Prostate gland (tissue), 2 donors: Measurements from ENCODE around the gene TSHZ3. TPM values are rescaled to one million over a fixed set of nuclear protein-coding genes. Genes with fewer than 3 reads are reported as not detected.

Experiments used
- DNase-seq: peaks from one replicate; pipeline ENCODE4 v3.0.0-alpha.2; 2019; ENCODE audit warnings: low spot score
- H3K27ac ChIP-seq, 2 donors: fragments of 200-600 bp; sonication (generic); 2 replicates each; pipeline ENCODE4 v1.5.1; 2017 to 2019
- H3K27me3 ChIP-seq: fragments of 200-600 bp; sonication (generic); replicated peaks from 2 replicates; pipeline ENCODE4 v1.5.1; 2019; ENCODE audit not compliant: insufficient read depth
- H3K36me3 ChIP-seq, 2 donors: fragments of 200-600 bp; sonication (generic); 1 replicate in 1 of 2; 2 replicates in 1 of 2; pipeline versions ENCODE4 v1.5.1 to v1.8.1; 2017 to 2019
- H3K4me1 ChIP-seq: fragments of 200-600 bp; sonication (generic); replicated peaks from 2 replicates; pipeline ENCODE4 v1.5.1; 2019
- H3K4me3 ChIP-seq, 2 donors: fragments of 200-600 bp; sonication (generic); 2 replicates each; pipeline ENCODE4 v1.5.1; 2017 to 2019
- H3K9me3 ChIP-seq: fragments of 200-600 bp; sonication (generic); 2 replicates; pipeline ENCODE4 v1.5.1; 2017
- POLR2A ChIP-seq: fragments of 450-650 bp; IDR thresholded peaks from one replicate; pipeline ENCODE4 v1.6.1; 2016; ENCODE audit warnings: antibody characterized with exemption, mild to moderate bottlenecking
- POLR2AphosphoS5 ChIP-seq: sonication (generic); formaldehyde crosslinking; IDR thresholded peaks from one replicate; pipeline ENCODE4 v1.6.1; 2017; ENCODE audit warnings: antibody characterized with exemption
- WGBS: methylation state at CpG from one replicate; pipeline ENCODE4 v1.1.5; 2018; 5-methylcytosine and 5-hydroxymethylcytosine counted together
- intact Hi-C: fragments of 100-400 bp; cut with DNase I; formaldehyde crosslinking; loops from one replicate; pipeline ENCODE4 v1.14.2; 2022
- total RNA-seq, 2 donors: library from RNA; depleted of rRNA; stranded (reverse); fragments of >200 nt; gene quantifications; one replicate each; pipeline ENCODE4 v1.1.0, GENCODE V29; 2016
- TF ChIP-seq, protein P1 (sequence below), 4 experiments: fragments of 200-600 bp in 2 of 4; fragments of 450-650 bp in 2 of 4; sonication (generic) in 2 of 4; IDR thresholded peaks; 1 replicate in 3 of 4; 2 replicates in 1 of 4; pipeline ENCODE4 v1.5.1; 2016 to 2019; ENCODE audit warnings: antibody characterized with exemption in 4 of 4, mild to moderate bottlenecking in 2 of 4, moderate library complexity in 2 of 4

Gene TSHZ3
- total RNA-seq, 2 donors from 2014 or later: 10.4 to 18.4 TPM

DNA sequence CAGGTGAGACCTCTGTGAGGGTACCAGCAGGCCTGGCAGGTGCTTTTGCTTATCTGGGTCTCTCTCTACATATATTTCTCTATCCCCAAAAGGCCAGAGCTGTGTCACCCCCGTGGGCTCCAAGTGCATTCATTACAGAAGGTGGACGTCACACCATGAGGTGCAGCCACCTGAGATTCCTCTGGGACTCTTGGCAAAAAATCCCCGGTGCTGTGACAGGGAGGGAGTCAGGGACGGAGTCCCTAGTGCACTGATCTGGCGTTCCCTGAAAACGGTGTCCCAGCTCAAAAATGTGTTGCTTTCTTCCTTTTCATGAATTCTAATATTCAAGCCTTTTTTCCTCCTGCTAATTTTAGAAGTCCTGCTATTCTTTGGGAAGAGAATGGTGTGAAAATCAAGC, 13.5 kb downstream of the TSHZ3 start:
- no peak overlapping the region for H3K4me3 ChIP-seq
- no peak for DNase-seq
- TF ChIP-seq, protein P1, sequence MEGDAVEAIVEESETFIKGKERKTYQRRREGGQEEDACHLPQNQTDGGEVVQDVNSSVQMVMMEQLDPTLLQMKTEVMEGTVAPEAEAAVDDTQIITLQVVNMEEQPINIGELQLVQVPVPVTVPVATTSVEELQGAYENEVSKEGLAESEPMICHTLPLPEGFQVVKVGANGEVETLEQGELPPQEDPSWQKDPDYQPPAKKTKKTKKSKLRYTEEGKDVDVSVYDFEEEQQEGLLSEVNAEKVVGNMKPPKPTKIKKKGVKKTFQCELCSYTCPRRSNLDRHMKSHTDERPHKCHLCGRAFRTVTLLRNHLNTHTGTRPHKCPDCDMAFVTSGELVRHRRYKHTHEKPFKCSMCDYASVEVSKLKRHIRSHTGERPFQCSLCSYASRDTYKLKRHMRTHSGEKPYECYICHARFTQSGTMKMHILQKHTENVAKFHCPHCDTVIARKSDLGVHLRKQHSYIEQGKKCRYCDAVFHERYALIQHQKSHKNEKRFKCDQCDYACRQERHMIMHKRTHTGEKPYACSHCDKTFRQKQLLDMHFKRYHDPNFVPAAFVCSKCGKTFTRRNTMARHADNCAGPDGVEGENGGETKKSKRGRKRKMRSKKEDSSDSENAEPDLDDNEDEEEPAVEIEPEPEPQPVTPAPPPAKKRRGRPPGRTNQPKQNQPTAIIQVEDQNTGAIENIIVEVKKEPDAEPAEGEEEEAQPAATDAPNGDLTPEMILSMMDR (IDR thresholded peaks at IDR 0.05): no peak
- TF ChIP-seq POLR2AphosphoS5 (no peak), POLR2A (no peak)
- intact Hi-C loops: no loop called here
- WGBS: 88% methylated on average over 6 of the region's 6 CpGs
- no peaks in the 10 kb centered on the region for H3K27me3 ChIP-seq
- no peak overlapping the region for H3K27ac ChIP-seq
- H3K36me3 ChIP-seq: no peaks in the 10 kb centered on the region
- no peaks in the 10 kb centered on the region for H3K9me3 ChIP-seq
- H3K4me1 ChIP-seq: peaks cover 13% of the 10 kb centered on the region

DNA sequence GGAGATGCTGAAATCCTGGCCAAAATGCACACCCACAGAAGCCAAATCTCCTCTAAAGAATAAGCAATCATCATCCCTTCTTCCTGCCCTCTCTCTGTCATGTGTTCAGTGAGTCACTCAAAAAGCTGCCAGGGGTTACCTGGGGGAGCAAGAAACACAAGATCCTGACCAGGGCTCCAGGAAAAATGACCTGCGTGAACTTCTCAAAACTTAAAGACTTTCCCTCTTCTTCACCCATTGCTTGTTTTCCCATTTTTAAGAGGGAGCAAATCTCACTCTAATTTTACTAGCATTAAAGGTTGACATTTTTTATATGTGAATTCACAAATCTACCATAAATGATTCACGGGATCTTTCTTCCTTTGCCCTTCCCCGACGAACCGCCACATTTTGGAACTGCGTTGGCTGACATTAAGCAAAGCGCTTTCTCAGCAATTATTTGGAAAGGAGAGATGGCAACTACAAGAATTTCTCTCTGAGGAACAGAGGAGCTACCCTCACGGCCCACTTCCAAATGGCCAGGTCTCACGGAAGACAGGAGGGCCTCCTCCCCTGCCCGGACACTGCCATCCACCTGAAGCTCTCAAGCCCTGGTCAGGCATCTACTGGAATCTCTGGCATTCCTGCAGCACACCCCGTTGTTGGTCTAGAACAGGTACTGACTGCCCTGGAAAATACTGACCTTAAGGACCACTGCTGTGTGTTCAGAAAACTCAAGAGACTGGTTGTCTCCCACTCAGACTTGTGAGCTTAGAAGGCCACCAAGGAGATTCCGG, 14.2 kb downstream of the TSHZ3 start:
- no peak overlapping the region for H3K27ac ChIP-seq
- H3K4me1 ChIP-seq: peaks cover 14% of the 10 kb centered on the region
- TF ChIP-seq POLR2AphosphoS5 (no peak), POLR2A (no peak)
- TF ChIP-seq, protein P1 (IDR thresholded peaks at IDR 0.05): no peak
- intact Hi-C loops: no loop called here
- H3K9me3 ChIP-seq: no peaks in the 10 kb centered on the region
- no peak overlapping the region for H3K4me3 ChIP-seq
- no peaks in the 10 kb centered on the region for H3K27me3 ChIP-seq
- H3K36me3 ChIP-seq: no peaks in the 10 kb centered on the region
- 91% methylated on average over 12 of the region's 12 CpGs for WGBS
- DNase-seq: no peak

DNA sequence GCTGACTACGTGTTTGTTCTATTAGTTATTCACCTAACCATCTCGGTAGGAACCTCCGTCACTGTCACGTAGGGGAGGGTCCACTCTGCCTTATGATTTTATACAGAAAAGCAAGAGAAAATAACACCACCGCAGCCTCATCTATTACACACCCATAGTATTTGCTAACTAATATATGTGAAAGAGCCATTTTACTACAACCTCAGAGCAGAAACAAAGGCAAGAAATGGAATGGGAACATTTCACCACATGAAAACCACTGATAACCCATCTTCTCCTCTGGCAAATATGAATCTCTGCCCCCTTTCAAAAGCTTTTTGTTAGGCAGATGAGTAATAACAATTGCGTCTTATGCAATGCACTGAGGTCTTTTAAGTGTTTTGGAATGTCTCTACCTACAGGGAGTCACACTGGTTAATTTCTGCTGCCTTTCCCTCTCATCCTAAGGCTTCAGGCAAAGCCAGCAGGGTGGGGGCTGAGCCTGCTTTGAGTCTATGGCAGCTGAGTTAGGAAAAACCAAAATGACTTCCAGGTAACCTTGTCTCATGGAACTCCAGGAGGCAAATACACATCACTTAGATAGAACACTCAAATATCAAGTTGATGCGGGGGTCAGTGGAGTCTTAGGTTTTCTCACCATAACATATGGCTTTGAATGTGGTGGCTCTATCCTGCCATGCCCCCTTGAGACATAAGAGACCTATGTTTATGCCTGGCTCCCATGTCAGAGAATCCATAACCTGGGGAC, 15.0 kb downstream of the TSHZ3 start:
- Histone ChIP-seq H3K4me1 (peaks cover 12% of the 10 kb centered on the region), H3K9me3 (no peaks in the 10 kb centered on the region), H3K36me3 (no peaks in the 10 kb centered on the region), H3K4me3 (no peak overlapping the region), H3K27ac (peak overlapping the region in 1 of 2 donors; percentile 17), H3K27me3 (no peaks in the 10 kb centered on the region)
- intact Hi-C loops: no loop called here
- no peak for DNase-seq
- TF ChIP-seq POLR2AphosphoS5 (no peak), POLR2A (no peak)
- TF ChIP-seq, protein P1 (IDR thresholded peaks at IDR 0.05): no peak
- WGBS: 66% methylated on average over 7 of the region's 7 CpGs

DNA sequence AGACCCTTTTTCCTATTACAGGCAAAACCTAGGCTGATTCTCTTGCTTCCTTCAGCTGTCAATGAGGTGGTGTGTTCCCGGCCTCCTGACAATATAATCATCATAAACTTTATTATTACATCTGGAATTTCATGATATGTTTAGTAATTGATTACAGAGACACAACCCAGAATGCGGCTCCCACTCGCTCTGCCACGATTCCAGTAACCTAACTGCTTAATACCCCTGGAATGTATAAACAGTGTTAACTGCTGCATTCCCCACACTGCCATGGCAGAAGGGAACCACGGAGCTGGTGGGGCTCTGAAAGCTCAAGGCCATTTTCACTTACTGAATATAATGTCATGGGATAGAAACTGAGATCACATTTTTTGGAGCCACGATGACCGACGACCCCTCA, 17.1 kb downstream of the TSHZ3 start:
- peak overlapping the region; percentile 1 to 56 for H3K27ac ChIP-seq

More for the DNA sequence above, 17.1 kb downstream of the TSHZ3 start:
- no peaks in the 10 kb centered on the region for H3K36me3 ChIP-seq
- no peak for DNase-seq
- no peaks in the 10 kb centered on the region for H3K27me3 ChIP-seq
- H3K4me3 ChIP-seq: no peak overlapping the region
- H3K4me1 ChIP-seq: peaks cover 9% of the 10 kb centered on the region
- no peaks in the 10 kb centered on the region for H3K9me3 ChIP-seq
- WGBS: 51% methylated on average over 8 of the region's 8 CpGs
- no peak for TF ChIP-seq POLR2AphosphoS5
- TF ChIP-seq, protein P1 (IDR thresholded peaks at IDR 0.05): no peak
- TF ChIP-seq POLR2A: no peak
- intact Hi-C loops: no loop called here
